ENCODE results near the gene TMEM106C. TPM values are rescaled to one million over a fixed set of nuclear protein-coding genes. Genes with fewer than 3 reads are reported as not detected.
A peak's percentile ranks its signal among the peaks of the same experiment; 100 is the strongest.

TMEM106C gene
- total and polyA plus RNA-seq, 2 of the 13 experiments (the other 11 are each of a cell fraction or from before 2014, with no cell fraction given): 132 to 192 TPM

DNA sequence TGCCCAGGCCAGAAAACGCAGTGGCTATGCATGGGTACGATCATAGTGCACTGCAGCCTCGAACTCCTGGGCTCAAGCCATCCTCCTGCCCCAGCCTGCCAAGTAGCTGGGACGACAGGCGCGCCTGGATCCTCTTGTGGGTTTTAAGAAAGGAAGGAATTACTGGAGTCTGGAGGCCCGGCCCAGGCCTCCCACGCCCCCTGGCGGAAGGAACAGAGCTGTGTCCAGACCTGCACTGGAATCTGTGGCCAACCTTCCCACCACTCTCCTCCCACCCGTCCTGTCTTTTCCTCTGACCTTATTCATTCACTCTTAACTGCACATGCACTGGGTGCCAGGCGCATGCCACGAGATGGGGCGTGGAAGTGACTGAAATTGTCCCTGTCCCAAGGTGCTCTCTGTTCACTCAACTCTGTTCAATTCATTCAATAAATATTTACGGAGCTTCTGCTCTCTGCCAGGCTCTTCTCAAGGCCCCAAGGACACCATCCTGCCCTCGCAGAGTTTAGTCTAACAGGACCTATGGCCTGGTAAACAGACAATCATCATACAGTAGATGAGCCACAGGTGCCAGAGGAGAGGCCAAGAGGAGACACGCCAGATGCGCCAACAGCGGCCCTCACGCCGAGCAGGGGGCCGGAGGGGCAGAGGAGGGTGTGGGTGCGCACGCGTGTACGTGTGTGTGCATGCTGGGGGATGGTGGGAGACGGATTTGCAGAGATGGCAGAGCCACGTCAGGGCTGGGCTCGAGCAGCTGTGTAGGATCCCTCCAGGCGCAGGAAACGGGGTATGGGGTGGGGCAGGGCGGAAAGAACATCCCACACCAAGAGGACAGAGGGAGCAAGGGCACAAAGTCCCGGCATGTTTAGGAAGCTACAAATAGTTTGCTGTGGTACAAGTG is 13.7 kb upstream of the TMEM106C start (continued):
- no peak for TF ChIP-seq ZSCAN5A (CRISPR knock-in tag; IDR thresholded peaks at IDR 0.05; ENCODE audit: borderline replicate concordance)
- TF ChIP-seq TBX3 (IDR thresholded peaks at IDR 0.05; ENCODE audit: borderline replicate concordance): peak; percentile 28; the same call in 1 of the 2 replicates
- peak; percentile 54; the same call in 1 of the 2 replicates for TF ChIP-seq KDM2A (CRISPR knock-in tag; IDR thresholded peaks at IDR 0.05; ENCODE audit: borderline replicate concordance, low read depth)
- TF ChIP-seq ZNF792 (CRISPR knock-in tag; IDR thresholded peaks at IDR 0.05): 0 out of 2 replicates have a peak, but pooled peaks have one; percentile 46
- no peak for TF ChIP-seq SMARCE1 (IDR thresholded peaks at IDR 0.05; ENCODE audit: borderline replicate concordance)
- peak; percentile 65; the same call in 1 of the 2 replicates for TF ChIP-seq MED1 (CRISPR knock-in tag; IDR thresholded peaks at IDR 0.05)
- no peak for TF ChIP-seq ZNF30 (CRISPR knock-in tag; IDR thresholded peaks at IDR 0.05)
- TF ChIP-seq ZFP82 (CRISPR knock-in tag; IDR thresholded peaks at IDR 0.05; ENCODE audit: borderline replicate concordance): no peak
- no peak for TF ChIP-seq ZNF451 (CRISPR knock-in tag; IDR thresholded peaks at IDR 0.05)
- TF ChIP-seq, protein P1, sequence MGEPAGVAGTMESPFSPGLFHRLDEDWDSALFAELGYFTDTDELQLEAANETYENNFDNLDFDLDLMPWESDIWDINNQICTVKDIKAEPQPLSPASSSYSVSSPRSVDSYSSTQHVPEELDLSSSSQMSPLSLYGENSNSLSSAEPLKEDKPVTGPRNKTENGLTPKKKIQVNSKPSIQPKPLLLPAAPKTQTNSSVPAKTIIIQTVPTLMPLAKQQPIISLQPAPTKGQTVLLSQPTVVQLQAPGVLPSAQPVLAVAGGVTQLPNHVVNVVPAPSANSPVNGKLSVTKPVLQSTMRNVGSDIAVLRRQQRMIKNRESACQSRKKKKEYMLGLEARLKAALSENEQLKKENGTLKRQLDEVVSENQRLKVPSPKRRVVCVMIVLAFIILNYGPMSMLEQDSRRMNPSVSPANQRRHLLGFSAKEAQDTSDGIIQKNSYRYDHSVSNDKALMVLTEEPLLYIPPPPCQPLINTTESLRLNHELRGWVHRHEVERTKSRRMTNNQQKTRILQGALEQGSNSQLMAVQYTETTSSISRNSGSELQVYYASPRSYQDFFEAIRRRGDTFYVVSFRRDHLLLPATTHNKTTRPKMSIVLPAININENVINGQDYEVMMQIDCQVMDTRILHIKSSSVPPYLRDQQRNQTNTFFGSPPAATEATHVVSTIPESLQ (CRISPR knock-in tag; conservative IDR thresholded peaks at IDR 0.05): no peak
- TF ChIP-seq ZNF557 (CRISPR knock-in tag; IDR thresholded peaks at IDR 0.05): no peak
- no peak for TF ChIP-seq FLYWCH1 (CRISPR knock-in tag; IDR thresholded peaks at IDR 0.05)
- TF ChIP-seq ZNF619 (CRISPR knock-in tag; IDR thresholded peaks at IDR 0.05): no peak
- no peak for TF ChIP-seq ZNF382 (CRISPR knock-in tag; IDR thresholded peaks at IDR 0.05; ENCODE audit: borderline replicate concordance)
- TF ChIP-seq ATF5 (CRISPR knock-in tag; IDR thresholded peaks at IDR 0.05; ENCODE audit: low read depth): no peak
- peak; percentile 45; the same call in 1 of the 2 replicates for TF ChIP-seq MYC (CRISPR knock-in tag; IDR thresholded peaks at IDR 0.05; ENCODE audit: borderline replicate concordance)
- peak; percentile 25; the same call in 1 of the 2 replicates for TF ChIP-seq SP5 (CRISPR knock-in tag; IDR thresholded peaks at IDR 0.05; ENCODE audit: borderline replicate concordance, low read depth)
- TF ChIP-seq ZNF333 (CRISPR knock-in tag; IDR thresholded peaks at IDR 0.05; ENCODE audit: borderline replicate concordance): no peak
- TF ChIP-seq ZBTB21 (CRISPR knock-in tag; IDR thresholded peaks at IDR 0.05): no peak
- TF ChIP-seq ZNF354B (CRISPR knock-in tag; IDR thresholded peaks at IDR 0.05): no peak
- no peak for TF ChIP-seq ZNF570 (CRISPR knock-in tag; IDR thresholded peaks at IDR 0.05; ENCODE audit: borderline replicate concordance)
- no peak for TF ChIP-seq GRHL1 (CRISPR knock-in tag; conservative IDR thresholded peaks at IDR 0.05)
- no peak for TF ChIP-seq PRMT3 (CRISPR knock-in tag; IDR thresholded peaks at IDR 0.05; ENCODE audit: borderline replicate concordance, low read depth)
- TF ChIP-seq HDAC6 (IDR thresholded peaks at IDR 0.05; ENCODE audit: low read depth, low read length): no peak

Measured in HepG2 (cell line).